8988T (cell line): ENCODE data around the gene SENP1.
"Not testable (repeated sequence)": the region's sequence is repeated elsewhere in the genome, so short reads cannot be mapped to it uniquely, and the experiment has no call there.

ENCODE experiments used
- DNase-seq: peaks from one replicate; pipeline ENCODE4 v3.0.0; 2011

Gene SENP1

DNA sequence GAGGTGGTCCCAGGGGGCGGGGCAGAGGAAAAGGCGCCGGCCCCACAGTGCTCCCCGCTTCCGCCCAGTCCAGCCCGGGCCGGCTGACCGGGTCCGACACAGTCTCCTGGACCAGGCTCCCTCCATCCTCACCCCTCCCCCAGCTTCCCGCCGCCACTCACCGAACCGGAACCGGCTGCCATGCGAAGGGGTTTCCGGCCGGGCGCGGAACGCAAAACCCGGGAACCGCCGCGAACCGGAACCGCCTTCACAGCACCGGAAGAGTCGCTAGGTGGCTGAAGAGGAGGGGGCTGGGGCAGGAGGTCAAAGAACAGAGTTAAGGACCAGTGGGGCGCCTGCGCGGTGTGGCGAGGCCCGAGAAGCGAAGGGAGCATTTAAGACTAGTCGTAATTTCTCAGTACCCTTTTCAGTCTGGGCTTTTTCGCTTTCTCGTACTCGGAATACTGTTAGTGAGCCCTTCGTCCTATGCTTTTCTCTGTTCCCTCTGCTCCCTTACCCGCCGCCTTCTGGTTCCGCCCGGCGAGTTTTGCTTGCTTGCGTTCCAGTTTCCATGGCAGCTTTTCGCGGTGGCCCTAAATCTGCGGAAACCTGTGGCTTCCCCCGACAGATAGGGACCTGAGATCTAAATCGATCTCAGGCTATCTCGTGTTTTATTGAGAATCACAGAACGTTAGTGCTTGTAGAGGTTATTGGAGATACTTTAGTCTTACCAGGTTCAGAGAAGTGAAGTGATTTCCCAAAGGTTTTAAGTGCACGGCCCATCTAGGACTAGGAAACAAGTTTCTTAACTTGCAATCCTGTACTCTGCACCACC is at the start of gene SENP1:
Gene SENP1, minus strand, starts transcription at position 213 of the 814 bp plus-strand sequence. CDS start 4,607 bp downstream, outside the sequence.
- DNase-seq: peak; percentile 70

DNA sequence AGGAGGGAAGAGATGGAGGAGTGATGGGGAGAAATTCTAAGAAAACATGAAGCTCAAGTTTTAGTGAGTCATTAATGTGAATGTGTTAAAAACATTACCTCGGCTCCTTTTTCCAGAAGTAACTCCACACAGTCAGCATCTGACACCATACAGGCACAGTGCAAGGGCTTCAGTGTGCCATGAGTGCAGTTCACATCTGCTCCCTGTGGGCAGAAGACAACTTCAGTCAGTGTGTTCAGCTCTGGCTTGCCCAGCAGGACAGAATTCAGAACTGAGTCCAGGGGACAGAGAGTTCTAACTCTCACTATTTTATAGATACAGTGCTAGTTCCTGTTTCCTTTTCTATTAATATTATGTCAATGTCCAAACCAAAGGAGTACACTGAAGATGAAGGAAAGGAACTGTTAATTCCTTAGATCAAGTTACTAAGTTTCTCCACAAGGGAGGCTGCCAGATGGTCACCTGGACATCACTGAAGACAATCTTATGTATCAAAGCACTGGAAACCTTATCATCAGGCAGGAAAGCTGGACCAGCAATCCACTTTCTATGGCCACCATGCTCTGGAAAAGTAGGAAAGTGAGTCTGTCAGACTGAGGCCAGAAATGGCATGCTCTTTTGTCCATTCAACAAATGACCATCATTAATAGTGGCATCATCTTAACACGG is 45.4 kb upstream of the SENP1 start:
- DNase-seq: no peak

DNA sequence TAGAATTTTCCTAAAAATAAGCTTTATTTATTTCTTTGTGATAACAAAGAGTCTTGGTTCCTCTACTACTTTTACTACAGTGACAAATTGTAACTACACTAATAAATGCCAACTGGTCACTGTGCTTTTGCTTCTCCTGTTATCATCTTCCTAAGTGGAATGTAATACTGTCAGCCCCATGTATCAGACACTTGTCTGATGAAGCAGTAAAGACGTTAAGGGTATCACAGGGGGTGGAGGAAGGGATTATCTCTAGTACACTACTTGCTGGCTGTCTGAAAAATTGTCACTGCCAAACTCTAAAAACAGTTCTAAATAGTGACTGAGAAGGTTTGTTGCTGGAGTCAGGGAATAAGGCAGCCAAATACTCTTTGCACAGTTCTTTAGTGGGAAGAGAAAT is 40.1 kb upstream of the SENP1 start:
- DNase-seq: no peak

DNA sequence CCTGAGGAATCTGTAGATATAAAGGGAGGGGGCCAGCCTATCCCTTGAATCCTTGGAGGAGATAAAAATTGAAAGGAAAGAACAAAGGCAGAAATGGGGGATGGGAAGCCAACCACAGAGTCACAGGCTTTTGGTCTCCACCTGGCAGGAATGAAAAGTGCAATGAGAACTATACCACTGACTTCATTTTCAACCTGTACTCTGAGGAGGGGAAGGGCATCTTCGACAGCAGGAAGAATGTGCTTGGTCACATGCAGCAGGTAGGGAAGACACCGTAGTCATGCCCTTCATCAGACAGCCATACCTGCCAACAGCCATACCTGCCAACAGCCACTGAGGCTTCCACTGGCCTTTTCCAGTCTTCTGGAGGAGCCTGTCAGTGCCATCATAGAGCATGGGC is 38.0 kb upstream of the SENP1 start:
- no peak for DNase-seq

DNA sequence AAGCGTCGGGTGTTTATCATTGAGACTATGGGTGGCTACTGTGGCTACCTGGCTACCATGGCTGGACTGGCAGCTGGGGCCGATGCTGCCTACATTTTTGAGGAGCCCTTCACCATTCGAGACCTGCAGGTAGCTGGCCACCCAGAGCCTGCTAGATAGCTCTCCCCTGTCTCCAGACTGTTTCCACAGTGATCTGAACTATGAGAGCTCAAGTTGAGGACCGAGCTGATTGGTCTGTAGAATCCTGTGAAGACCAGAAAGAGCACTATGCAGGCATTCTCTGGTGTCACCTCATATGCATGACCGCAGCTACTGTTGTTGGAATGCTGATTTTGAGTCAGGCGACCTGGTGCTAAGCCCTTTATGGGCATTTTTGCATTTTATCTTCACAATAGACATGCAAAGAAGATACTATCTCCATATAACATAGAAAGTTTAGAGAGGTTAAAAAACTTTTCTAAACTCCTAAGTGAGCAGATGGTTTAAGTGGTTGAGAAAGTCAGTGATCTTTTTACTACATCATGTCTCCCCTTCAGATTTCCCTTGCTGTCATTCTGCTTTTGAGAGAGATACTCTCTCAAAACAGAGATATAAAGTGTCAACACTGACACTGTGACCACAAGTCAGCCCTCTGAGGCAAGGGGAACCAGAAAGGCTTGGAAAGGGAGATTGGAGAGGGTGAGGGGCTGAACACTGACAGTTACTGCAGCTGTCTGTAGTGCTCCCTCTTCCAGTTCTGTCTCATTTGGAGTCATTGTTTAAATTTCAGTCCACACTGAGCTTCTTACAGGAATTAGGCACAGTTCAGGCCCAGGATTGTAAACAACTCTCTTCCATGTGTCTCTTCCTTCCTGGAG is 37.2 kb upstream of the SENP1 start:
- DNase-seq: no peak

DNA sequence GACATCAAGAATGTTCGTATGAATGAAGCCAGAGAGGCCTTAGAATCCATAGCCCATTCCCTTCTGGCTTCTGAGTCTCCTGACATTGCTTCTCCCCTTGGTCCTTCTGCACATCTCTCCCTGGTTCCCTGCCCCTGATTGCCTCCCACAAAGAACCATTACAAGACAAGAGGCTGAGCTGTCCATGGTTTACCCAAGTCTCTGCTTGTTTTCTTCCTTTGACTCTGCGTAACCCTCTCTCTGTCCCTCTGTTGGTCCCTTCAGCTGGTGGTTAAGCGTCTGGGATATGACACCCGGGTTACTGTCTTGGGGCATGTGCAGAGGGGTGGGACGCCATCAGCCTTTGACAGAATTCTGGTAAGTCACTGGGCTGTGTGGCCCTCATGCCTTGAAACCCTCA is 29.1 kb upstream of the SENP1 start:
- no peak for DNase-seq

DNA sequence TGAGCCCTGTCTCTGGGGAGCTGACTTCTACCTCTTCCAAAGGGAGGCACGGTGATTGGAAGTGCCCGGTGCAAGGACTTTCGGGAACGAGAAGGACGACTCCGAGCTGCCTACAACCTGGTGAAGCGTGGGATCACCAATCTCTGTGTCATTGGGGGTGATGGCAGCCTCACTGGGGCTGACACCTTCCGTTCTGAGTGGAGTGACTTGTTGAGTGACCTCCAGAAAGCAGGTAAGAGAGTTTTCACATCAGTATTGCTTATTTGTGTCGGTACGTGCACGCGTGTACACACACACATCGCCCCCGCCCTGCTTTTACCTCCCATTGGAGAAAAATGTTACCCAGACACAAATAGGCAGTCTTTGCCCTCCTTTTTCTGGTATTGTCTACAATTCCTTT is 26.9 kb upstream of the SENP1 start:
- DNase-seq: no peak

DNA sequence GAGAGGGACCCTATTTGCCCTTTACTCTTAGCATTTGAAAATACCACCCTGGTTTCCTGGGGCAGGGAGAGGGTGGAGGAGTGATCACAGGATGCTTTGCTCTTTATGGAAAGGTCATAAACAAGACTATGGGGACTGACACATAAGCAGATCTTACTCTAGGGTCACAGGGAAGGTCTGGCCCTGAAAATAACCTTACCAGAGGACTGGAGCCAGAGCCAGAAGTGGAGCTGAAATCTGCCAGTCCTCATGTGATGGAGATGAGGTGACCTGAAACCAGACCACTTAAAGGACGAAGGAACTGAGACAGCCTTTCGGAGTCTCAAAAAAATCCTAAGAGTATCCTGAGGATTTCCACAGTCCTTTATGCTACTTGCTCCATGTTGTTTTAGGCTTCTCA is 25.6 kb upstream of the SENP1 start:
- no peak for DNase-seq

DNA sequence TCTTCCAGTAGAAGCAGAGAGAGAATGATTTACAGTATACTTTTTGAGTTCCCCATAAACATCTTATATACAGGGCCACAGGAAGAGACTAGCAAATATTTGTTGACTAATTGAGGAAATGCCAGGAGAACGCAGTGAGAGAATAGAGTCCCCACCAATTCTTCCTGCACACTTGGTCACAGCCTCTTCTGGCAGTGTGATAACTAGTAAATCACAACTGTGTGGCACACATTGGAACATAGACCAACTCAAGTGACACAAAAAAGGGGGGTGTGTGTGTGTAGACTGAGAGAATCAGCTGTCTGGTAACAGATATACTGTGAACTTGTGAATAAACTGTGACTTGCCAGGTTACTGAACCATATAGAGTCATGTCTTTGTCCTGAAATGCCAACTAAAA is 23.5 kb upstream of the SENP1 start:
- no peak for DNase-seq

DNA sequence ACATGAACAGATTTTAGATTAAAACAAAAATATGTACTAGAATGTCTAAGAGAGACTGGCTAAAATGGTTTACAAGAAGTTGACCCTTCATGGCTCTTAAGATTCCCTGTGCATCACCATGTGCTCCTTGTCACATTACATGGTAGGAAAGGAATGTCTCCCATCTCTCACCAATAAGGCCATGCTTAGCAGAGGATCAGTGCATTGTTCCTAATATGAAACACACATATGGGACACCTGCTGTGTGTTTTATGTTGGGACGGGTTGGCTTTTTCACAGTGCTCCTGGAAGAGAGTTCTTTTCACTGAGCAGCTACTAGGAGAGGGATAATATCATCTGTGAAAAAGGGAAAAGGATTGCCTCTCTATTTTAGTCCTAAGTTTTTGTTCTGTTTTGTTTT is 22.9 kb upstream of the SENP1 start:
- DNase-seq: no peak

DNA sequence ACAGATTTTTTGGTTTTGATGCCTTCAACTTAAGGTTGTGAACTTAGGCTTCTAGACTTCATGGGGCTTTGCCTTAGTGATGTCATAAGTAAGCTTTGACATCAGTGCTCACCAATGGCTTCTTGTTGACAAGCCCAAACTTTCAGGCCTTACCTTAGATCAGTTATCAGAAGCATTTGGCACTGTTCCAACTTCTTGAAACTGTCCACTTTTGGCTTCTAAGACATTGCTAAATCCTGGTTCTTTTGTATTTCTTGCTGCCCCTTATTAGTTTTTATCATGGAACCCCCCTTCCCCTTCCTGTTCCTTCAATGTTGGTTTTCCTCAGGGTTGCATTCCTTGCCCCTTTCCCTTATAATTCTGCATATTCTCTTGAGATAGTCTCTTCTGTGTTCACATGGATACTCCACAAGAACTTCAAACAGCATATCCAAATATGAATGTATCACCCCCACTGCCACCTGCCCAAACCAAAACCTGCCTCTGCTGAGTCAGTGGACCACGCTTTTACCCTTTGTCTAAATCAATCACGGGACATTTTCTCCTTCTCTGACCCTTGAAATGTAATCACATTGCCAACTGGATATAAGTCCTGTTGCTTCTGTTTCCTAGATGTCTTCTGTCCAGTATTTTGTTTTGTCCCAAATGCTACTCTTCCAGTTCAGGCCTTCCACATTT is 21.2 kb upstream of the SENP1 start:
- DNase-seq: no peak

DNA sequence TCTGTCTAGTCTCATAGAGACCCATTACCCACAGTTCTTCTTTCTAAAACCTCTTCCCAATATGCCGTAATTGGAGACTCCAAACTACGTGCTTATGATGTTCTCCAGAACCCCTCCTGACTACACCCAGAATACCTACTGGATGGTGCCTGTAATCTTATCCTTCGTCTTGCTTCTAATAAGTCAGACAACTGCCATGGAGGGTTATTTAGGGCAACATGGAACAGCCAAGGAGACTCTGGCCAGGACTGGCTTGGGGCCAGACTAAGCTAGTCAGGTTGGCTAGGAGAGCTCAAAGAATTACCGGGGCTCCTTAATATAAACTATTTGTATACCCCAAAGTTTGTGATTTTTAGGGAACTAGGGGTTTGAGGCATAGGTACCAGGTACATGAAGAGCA is 20.1 kb upstream of the SENP1 start:
- no peak for DNase-seq

DNA sequence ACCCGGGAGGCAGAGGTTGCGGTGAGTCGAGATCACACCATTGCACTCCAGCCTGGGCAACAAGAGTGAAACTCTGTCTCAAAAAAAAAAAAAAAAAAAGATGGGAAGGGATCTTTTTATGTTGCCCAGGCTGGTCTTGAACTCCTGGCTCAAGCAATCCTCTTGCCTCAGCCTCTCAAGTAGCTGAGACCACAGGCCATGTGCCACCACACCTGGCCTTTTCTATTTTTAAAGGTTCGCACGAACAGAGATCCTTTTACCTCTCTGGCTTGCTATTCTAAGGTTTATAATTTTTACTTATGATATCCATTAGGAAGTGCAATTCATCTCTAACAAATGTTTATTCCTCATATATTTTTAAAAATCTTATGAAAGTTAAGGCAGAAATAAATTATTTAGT is 19.7 kb upstream of the SENP1 start:
- DNase-seq: not testable (repeated sequence)

DNA sequence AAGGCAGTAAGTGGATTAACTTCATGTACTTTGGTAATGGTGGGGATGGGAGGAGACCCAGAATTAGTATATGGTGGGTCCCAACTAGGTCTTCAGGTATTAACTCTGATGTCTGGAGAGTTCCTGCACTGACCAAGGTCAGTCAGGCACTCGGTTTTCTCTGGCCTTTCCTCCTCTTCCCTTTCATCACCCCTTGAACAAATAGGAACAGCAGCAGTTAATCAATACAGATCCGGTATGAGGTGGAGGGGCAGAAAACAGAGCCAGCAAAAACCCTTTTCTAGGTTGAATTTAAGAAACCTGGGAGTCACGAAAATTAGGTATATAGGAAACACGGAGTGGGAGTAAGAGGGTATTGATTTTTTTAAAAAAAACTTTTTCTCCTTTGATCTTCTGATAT is 17.3 kb upstream of the SENP1 start:
- DNase-seq: no peak

DNA sequence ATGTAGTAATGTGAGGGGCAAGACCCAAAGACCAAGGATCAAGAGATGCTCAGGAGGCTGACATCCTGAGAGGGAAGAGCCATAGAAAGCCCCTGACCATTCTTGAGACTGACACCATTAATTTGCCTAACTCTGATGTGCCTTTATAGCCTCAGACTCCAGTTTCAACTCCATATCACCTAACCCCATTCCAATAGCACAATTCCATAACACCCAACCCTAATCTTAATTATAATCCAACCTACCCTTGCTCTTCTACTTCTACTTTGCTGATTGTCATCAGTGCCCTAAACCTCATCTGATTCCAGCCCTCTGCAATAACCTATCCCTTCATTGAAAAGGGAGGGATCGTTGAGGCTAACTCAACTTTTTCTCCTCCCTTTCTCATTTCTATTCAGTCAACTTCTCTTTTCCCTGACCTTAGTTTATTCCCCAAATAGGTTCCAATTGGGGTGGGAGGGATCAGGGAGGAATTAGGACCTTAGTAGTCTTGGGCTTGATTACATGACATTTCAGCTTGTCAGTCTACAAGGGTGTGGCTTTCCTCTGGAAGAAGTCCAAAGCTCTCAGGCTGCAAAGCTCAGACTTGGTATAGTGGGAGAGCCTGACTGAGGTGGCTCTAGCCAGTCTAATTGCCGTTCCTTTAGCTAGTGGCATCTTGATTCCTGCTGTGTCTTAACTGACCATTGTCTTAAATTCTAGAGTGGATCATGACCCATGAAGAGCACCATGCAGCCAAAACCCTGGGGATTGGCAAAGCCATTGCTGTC is 16.4 kb upstream of the SENP1 start:
- DNase-seq: no peak

DNA sequence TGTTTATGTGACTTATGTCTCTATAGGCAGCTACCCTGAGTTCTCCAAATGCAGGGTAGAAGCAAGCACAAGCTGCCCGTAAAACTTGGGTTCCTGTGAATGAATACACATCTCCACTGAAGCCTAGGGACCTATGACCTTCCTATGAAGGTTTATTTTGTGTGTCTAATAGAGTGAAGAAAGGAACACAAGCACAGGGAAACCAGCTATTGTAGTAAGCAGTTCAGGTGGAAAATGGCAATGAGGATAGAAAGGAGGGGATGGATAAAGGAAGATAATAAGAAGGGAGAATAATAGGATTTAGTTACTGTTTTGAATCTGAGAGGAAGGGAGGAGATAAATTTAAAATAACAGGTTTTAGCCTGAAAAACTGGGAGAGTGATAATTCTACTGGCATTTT is 15.6 kb upstream of the SENP1 start:
- no peak for DNase-seq

DNA sequence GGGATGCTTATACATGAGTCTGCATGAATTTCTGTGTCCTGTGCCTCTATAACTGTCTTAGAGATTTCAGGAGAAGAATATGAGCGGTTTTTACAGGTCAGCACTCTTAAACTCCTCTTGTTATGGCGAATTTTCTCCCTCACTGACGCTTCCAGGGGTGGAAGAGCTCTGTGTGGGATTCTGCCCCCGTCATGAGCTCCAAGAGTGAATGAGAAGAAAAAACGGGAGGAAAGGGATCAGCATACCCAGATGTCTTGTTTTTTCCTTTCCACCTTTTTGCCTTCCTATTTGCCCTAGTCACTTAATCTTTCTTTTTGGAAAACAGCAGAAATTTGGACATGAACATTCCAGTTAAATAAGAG is 13.9 kb upstream of the SENP1 start:
- DNase-seq: no peak

DNA sequence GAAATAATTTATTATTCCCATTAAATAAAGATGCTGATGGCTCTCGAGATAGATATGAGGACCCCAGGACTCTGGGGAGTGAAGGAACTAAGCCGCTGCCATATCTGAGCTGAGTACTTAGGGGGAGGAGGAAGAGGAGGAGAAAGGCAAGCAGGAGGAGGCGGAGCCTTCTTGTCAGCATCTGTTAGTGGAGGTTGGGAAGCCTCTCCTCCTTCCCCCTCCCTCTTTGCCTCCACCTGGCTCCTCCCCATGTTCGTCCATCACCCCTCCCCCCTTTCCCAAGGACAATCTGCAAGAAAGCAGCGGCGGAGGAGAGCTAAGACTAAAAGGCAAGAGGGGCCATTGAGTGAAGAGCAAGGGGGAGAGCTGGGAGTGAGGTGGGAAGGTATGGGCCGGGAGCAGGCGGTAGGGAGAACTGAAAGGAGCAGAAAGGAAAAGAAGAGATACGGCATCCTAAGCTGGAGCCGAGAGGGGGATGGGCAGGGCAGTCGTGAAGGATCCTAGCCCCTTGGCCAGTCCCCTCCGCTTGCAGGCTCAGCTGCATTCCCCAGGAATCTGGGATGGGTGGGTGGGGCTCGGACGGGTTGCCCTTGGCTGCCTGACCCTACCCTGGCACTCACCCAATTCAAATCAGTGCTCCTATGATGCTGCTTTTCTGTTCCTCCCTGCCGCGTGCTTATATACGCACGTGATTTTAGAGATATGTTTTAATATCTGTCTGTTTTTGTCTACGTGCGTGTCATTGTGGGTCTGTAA is 13.4 kb upstream of the SENP1 start, which contains the start of gene PFKM:
Gene PFKM, plus strand, starts transcription at position 287 of the 756 bp plus-strand sequence. CDS start 3,411 bp downstream, outside the sequence.
- DNase-seq: peak; percentile 59

DNA sequence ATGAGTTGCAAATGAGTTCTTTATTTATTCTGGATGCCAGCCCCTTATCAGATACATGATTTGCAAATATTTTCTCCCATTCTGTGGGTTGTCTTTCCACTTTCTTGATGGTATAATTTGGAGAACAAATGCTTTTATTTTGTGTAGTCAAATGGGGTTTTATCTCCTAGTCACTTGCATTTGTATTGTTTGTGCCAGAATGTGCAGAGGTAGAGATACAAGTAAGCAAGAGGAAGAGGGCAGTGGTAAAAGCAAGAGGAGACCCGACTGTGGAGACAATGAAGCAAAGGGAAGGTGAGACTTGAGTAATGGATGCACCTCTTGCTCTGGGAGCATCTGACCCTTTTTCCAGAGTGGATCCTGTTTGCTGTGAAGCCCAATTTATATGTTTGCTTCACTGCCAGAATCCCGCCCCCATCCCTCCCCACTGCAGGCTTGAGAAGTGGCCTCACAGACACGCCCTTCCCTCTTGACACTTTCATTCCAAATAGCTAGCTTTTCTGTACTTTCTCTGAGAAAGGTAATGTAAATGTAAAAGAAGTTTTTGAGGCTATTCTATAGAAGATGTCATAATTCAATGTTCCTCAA is 12.5 kb upstream of the SENP1 start:
- no peak for DNase-seq

DNA sequence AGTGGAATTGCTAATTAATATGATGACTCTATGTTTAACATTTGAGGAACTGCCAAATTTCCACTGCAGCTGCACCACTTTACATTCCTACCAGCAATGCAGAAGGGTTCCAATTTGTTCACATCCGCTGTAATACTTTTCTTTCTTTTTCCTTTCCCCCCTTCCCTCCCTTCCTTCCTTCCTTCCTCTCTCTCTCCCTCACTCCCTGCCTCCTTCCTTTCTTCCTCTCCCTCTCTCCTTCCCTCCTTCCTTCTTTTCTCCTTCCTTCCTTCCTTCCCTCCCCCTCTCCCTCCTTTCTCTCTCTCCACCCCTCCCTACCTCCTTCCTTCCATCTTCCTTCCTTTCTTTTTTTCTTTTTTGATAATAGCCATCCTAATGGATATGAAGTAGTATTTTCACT is 10.1 kb upstream of the SENP1 start:
- no peak for DNase-seq

DNA sequence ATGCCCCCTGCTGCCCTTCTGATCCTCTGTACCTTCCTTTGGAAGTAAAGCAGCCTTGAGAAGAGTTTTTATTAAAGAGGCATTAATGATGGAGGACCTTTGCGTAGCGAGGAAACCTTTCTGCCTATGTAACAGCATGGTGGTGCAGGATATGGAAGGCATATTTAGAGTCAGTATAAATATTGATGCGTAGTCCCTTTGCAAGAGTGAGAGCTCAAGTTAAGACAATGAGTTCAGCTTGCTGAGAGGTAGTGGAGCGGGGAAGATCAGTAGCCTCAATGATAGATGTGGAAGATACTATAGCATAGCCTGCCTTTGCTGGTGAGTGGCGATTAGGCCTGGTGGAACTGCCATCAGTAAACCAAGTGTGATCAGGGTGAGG is 5.4 kb upstream of the SENP1 start:
- DNase-seq: not testable (repeated sequence)
